GM18861 (cell line): ENCODE measurements around the gene MED17.

Experiments used
- ATAC-seq: cut with Tn5 transposase; IDR thresholded peaks from one replicate; pipeline ENCODE4 v1.9.1; 2021; ENCODE audit not compliant: unreplicated experiment

Gene MED17

GRCh38 chr11:93846411-93846810 lies 62.3 kb downstream of the MED17 start:
- no peak for ATAC-seq

DNA sequence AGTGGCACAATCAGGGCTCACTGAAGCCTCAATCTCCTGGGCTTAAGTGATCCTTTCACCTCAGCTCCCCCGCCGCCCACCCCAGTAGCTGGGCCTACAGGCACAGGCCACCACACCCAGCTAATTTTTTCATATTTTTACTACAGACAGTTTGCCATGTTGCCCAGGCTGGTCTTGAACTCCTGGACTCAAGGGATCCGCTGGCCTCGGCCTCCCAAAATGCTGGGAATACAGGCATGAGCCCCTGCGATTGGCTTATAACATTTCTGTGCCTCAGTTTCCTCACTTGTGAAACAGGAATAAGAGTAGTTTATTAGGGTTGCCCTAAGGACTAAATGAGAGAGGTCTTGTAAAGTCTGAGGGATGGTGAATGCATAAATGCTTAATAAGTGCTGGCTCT lies 65.1 kb downstream of the MED17 start:
- ATAC-seq: no peak

- ATAC-seq: no peak
Measured at GRCh38 chr11:93849751-93850593, 65.9 kb downstream of the MED17 start.

GRCh38 chr11:93850594-93851018 lies 66.5 kb downstream of the MED17 start, which contains the start of gene VSTM5:
TSS of gene VSTM5 (minus strand) at chr11:93850618. CDS start at chr11:93850502, 116 bp downstream.
- no peak for ATAC-seq

- ATAC-seq: no peak
Measured at GRCh38 chr11:93852242-93852641, 68.2 kb downstream of the MED17 start.

- ATAC-seq: no peak
Measured at GRCh38 chr11:93857413-93858120, 73.5 kb downstream of the MED17 start.

- no peak for ATAC-seq
Measured at GRCh38 chr11:93858121-93858775, 74.2 kb downstream of the MED17 start.

DNA sequence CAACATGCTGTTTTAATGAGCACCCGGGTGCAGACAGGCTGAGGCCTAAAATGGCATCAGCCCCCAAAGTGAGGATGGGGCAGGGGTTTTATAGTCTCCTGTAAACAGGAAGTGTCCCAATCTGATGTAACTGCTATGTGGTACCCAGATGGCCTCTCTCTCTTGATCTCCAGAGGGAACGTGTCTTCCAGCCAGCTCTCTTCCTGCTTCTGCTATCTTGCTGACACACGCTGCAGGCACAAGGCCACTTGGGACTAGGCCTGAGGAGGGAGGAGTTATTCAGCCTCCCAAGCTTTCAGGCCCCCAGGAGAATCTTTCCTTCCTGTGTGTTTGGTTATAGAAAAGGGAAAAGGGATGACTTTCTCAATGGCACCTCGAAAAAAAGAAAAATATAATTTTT lies 77.7 kb downstream of the MED17 start:
- ATAC-seq: no peak
